Glomerular visceral epithelial cell (primary cell): Measurements from ENCODE around the gene FOXM1.

Source experiments
- DNase-seq: peaks from one replicate; pipeline ENCODE4 v3.0.0-alpha.2; 2016; ENCODE audit errors: extremely low spot score

FOXM1 gene

GRCh38 chr12:2835691-2836403 is 41.1 kb downstream of the FOXM1 start:
- no peak for DNase-seq

GRCh38 chr12:2834581-2835491 is 42.1 kb downstream of the FOXM1 start, which contains the start of gene NRIP2:
TSS of gene NRIP2 (minus strand) at chr12:2835035. CDS start at chr12:2834983, 52 bp downstream.
- no peak for DNase-seq

- no peak for DNase-seq
Observed at GRCh38 chr12:2833810-2834209, 43.2 kb downstream of the FOXM1 start.

- DNase-seq = no peak
Observed at GRCh38 chr12:2833327-2833726, 43.6 kb downstream of the FOXM1 start.

- DNase-seq = no peak
Observed at GRCh38 chr12:2832550-2833127, 44.3 kb downstream of the FOXM1 start.

GRCh38 chr12:2829275-2829674 is 47.7 kb downstream of the FOXM1 start:
- no peak for DNase-seq

- no peak for DNase-seq
Observed at GRCh38 chr12:2826721-2827515, 50.1 kb downstream of the FOXM1 start.

GRCh38 chr12:2826036-2826435 is 50.9 kb downstream of the FOXM1 start:
- no peak for DNase-seq

GRCh38 chr12:2825132-2825531 is 51.8 kb downstream of the FOXM1 start:
- DNase-seq = no peak

- DNase-seq = no peak
Observed at GRCh38 chr12:2824541-2824940, 52.4 kb downstream of the FOXM1 start.

- no peak for DNase-seq
Observed at GRCh38 chr12:2823483-2823882, 53.5 kb downstream of the FOXM1 start.

GRCh38 chr12:2820432-2820831 is 56.5 kb downstream of the FOXM1 start:
- no peak for DNase-seq

GRCh38 chr12:2819810-2820209 is 57.2 kb downstream of the FOXM1 start:
- DNase-seq = no peak

- DNase-seq = peak; percentile 59
Observed at GRCh38 chr12:2813214-2814185, 63.5 kb downstream of the FOXM1 start.

- DNase-seq = peak; percentile 96
Observed at GRCh38 chr12:2812290-2813213, 64.4 kb downstream of the FOXM1 start, which contains the start of gene ITFG2. TSS of gene ITFG2 (plus strand) at chr12:2812668. CDS start at chr12:2812761, 93 bp downstream.

GRCh38 chr12:2811801-2812200 is 65.2 kb downstream of the FOXM1 start:
- DNase-seq = no peak
